Endothelial cell of umbilical vein (primary cell): ENCODE results near the gene AGAP9.
"Not testable (repeated sequence)": the region's sequence is repeated elsewhere in the genome, so short reads cannot be mapped to it uniquely, and the experiment has no call there.

Experiments used
- EZH2 ChIP-seq: IDR thresholded peaks from 2 replicates; pipeline ENCODE4 v1.6.1; 2012; ENCODE audit warnings: borderline replicate concordance, low read depth, mild to moderate bottlenecking, moderate library complexity, low read length, inconsistent platforms; ENCODE audit not compliant: severe bottlenecking
- GATA2 ChIP-seq: IDR thresholded peaks from 2 replicates; pipeline ENCODE4 v1.7.0; 2011; ENCODE audit warnings: low read depth, mild to moderate bottlenecking, moderate library complexity, mixed read lengths, low read length; ENCODE audit not compliant: insufficient read length, insufficient read depth
- POLR2A ChIP-seq: IDR thresholded peaks from 2 replicates; pipeline ENCODE4 v1.6.1; 2012; ENCODE audit warnings: low read depth, mild to moderate bottlenecking, control low read depth, low read length
- TF ChIP-seq, protein P1 (sequence below), 2 donors: IDR thresholded peaks; 1 replicate in 1 of 2; 2 replicates in 1 of 2; pipeline ENCODE4 v1.5.1; 2011; ENCODE audit warnings: low read length in 2 of 2, mild to moderate bottlenecking in 2 of 2, moderate library complexity in 2 of 2, control low read depth in 1 of 2, inconsistent platforms in 1 of 2, low read depth in 1 of 2; ENCODE audit not compliant: insufficient read depth in 1 of 2; ENCODE audit errors: extremely low read depth in 1 of 2

DNA sequence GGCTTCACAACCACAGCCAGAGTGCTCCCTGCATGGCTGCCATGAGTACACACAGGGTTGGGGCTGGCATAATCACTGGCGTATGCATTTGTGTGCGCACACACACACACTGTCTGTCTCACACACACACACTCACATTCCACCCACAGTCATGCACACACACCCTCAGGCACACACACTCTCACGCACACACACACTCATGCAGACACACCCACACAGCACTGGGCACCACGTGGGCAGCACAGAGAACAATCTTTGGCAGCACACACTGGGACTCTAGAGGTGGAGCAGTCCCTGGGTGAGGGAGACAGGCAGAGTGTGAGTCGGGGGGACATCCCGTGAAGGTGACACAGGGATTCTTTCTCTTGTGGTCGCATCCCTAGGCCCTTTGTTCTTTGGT is 49.9 kb downstream of the AGAP9 start:
- not testable (repeated sequence) for TF ChIP-seq EZH2, GATA2, POLR2A
- TF ChIP-seq, protein P1, sequence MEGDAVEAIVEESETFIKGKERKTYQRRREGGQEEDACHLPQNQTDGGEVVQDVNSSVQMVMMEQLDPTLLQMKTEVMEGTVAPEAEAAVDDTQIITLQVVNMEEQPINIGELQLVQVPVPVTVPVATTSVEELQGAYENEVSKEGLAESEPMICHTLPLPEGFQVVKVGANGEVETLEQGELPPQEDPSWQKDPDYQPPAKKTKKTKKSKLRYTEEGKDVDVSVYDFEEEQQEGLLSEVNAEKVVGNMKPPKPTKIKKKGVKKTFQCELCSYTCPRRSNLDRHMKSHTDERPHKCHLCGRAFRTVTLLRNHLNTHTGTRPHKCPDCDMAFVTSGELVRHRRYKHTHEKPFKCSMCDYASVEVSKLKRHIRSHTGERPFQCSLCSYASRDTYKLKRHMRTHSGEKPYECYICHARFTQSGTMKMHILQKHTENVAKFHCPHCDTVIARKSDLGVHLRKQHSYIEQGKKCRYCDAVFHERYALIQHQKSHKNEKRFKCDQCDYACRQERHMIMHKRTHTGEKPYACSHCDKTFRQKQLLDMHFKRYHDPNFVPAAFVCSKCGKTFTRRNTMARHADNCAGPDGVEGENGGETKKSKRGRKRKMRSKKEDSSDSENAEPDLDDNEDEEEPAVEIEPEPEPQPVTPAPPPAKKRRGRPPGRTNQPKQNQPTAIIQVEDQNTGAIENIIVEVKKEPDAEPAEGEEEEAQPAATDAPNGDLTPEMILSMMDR (IDR thresholded peaks at IDR 0.05; ENCODE audit: extremely low read depth in 1 of 2, insufficient read depth in 1 of 2, low read depth in 1 of 2, low read length in 2 of 2), result not testable (repeated sequence)
